ENCODE data around the gene RAB26. TPM values are rescaled to one million over a fixed set of nuclear protein-coding genes. Genes with fewer than 3 reads are reported as not detected.

RAB26 gene
- polyA plus RNA-seq, 1 donor (not counting 4 experiments of a cell fraction or from before 2014, with no cell fraction given): 0.58 TPM

DNA sequence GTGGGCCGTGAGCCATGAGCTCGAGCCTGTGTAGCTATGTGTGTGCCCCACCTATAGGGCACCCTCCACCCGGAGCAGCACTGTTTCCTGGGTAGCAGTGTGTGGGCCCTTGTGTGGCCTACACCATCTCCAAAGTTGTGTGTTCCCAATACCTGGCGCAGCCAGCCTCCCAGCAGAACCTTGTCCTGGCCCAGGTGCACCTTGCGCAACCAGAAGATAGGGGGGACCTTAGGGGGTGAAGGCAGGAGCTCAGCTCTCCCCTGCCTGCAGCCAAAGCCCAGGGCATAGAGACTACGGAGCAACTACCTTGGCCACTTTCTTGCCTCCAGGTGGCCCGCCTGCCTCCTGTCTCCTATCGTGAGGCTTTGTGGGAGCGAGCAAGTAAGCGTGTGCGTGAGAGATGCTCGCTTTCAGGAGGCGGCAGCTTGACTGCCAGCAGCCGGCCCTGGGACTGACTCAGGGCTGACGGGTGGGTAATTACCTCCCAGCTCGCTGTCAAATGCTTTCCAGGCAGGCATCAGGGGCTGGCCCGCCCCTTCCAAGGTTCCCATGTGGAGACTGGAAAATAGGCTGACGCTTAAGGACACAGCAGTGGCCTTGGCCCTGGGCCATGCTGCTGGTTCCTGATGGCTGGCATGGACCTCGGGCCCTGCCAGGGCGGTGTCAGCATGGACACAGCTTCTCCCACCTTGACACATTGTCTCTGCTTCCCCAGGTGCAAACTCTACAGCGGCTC is 26.1 kb downstream of the RAB26 start:
- TF ChIP-seq, protein P1, sequence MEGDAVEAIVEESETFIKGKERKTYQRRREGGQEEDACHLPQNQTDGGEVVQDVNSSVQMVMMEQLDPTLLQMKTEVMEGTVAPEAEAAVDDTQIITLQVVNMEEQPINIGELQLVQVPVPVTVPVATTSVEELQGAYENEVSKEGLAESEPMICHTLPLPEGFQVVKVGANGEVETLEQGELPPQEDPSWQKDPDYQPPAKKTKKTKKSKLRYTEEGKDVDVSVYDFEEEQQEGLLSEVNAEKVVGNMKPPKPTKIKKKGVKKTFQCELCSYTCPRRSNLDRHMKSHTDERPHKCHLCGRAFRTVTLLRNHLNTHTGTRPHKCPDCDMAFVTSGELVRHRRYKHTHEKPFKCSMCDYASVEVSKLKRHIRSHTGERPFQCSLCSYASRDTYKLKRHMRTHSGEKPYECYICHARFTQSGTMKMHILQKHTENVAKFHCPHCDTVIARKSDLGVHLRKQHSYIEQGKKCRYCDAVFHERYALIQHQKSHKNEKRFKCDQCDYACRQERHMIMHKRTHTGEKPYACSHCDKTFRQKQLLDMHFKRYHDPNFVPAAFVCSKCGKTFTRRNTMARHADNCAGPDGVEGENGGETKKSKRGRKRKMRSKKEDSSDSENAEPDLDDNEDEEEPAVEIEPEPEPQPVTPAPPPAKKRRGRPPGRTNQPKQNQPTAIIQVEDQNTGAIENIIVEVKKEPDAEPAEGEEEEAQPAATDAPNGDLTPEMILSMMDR (optimal IDR thresholded peaks at IDR 0.05 in 1 of 3, IDR thresholded peaks at IDR 0.05 in 1 of 3, conservative IDR thresholded peaks at IDR 0.05 in 1 of 3; ENCODE audit: extremely low read depth in 1 of 3, insufficient read depth in 2 of 3, low read length in 3 of 3): no peak
- no peak for TF ChIP-seq EZH2 (IDR thresholded peaks at IDR 0.05; ENCODE audit: low read length)
- Histone ChIP-seq H3K9me1 (ENCODE audit: control insufficient read depth, extremely low read depth, insufficient read depth, low read length) (no peaks in the 10 kb centered on the region), H3K4me1 (ENCODE audit: control insufficient read depth, extremely low read depth, insufficient read depth, low read length) (peaks cover 4% of the 10 kb centered on the region), H3K9ac (ENCODE audit: control insufficient read depth, extremely low read depth, insufficient read depth, low read length) (no peak overlapping the region), H3K4me3 (ENCODE audit: control insufficient read depth in 2 of 3, extremely low read depth in 1 of 3, insufficient read depth in 2 of 3, low read depth in 1 of 3, low read length in 3 of 3) (no peak overlapping the region), H3K79me2 (ENCODE audit: control insufficient read depth, insufficient read depth, low read length) (no peaks in the 10 kb centered on the region), H4K20me1 (ENCODE audit: control insufficient read depth, extremely low read depth, insufficient read depth, low read length) (no peaks in the 10 kb centered on the region), H3K4me2 (ENCODE audit: control insufficient read depth, extremely low read depth, insufficient read depth, low read depth, low read length) (no peak overlapping the region), H3K9me3 (ENCODE audit: control insufficient read depth, low read depth, low read length) (no peaks in the 10 kb centered on the region), H3K27me3 (ENCODE audit: control insufficient read depth, extremely low read depth, insufficient read depth, low read length) (peaks cover 2% of the 10 kb centered on the region), H3K36me3 (ENCODE audit: control insufficient read depth in 2 of 2, extremely low read depth in 1 of 2, insufficient read depth in 2 of 2, low read length in 2 of 2) (peaks cover 24 to 34% of the 10 kb centered on the region in 2 experiments), H3K27ac (ENCODE audit: control insufficient read depth, insufficient read depth, low read length) (no peak overlapping the region), H2AFZ (ENCODE audit: control insufficient read depth, low read length) (no peak overlapping the region)
- no peak for DNase-seq (ENCODE audit: low read depth, low spot score)
- no peak for FAIRE-seq
- dilution Hi-C loops (cut with MboI; ENCODE audit: extremely low pct_ligation_motif_present, low sequenced_read_pairs): no loop called here

DNA sequence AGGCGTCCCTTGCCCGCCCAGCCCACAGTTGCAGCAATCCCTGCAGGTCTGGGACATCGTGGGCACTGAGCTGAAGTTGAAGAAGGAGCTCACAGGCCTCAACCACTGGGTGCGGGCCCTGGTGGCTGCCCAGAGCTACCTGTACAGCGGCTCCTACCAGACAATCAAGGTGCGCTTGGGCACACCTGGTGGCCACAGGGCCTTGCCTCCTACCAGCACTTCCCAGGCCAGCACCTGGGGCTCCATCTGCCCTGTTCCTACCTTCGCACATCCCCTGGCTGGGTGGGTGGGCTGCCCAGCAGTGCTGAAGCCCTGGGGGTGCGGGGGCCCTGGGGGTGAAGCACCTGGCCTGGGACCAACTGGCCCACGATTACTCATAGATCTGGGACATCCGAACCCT is 27.0 kb downstream of the RAB26 start:
- Histone ChIP-seq H2AFZ (ENCODE audit: control insufficient read depth, low read length) (no peak overlapping the region), H3K9me3 (ENCODE audit: control insufficient read depth, low read depth, low read length) (no peaks in the 10 kb centered on the region), H3K9ac (ENCODE audit: control insufficient read depth, extremely low read depth, insufficient read depth, low read length) (no peak overlapping the region), H3K4me1 (ENCODE audit: control insufficient read depth, extremely low read depth, insufficient read depth, low read length) (peaks cover 4% of the 10 kb centered on the region), H4K20me1 (ENCODE audit: control insufficient read depth, extremely low read depth, insufficient read depth, low read length) (no peaks in the 10 kb centered on the region), H3K27me3 (ENCODE audit: control insufficient read depth, extremely low read depth, insufficient read depth, low read length) (peaks cover 2% of the 10 kb centered on the region), H3K4me3 (ENCODE audit: control insufficient read depth in 2 of 3, extremely low read depth in 1 of 3, insufficient read depth in 2 of 3, low read depth in 1 of 3, low read length in 3 of 3) (no peak overlapping the region), H3K4me2 (ENCODE audit: control insufficient read depth, extremely low read depth, insufficient read depth, low read depth, low read length) (no peak overlapping the region), H3K27ac (ENCODE audit: control insufficient read depth, insufficient read depth, low read length) (no peak overlapping the region), H3K9me1 (ENCODE audit: control insufficient read depth, extremely low read depth, insufficient read depth, low read length) (no peaks in the 10 kb centered on the region), H3K36me3 (ENCODE audit: control insufficient read depth in 2 of 2, extremely low read depth in 1 of 2, insufficient read depth in 2 of 2, low read length in 2 of 2) (peaks cover 21 to 34% of the 10 kb centered on the region in 2 experiments), H3K79me2 (ENCODE audit: control insufficient read depth, insufficient read depth, low read length) (no peaks in the 10 kb centered on the region)
- no peak for DNase-seq (ENCODE audit: low read depth, low spot score)
- no peak for FAIRE-seq
- dilution Hi-C loops (cut with MboI; ENCODE audit: extremely low pct_ligation_motif_present, low sequenced_read_pairs): no loop called here
- TF ChIP-seq EZH2 (IDR thresholded peaks at IDR 0.05; ENCODE audit: low read length): no peak
- TF ChIP-seq, protein P1 (optimal IDR thresholded peaks at IDR 0.05 in 1 of 3, IDR thresholded peaks at IDR 0.05 in 1 of 3, conservative IDR thresholded peaks at IDR 0.05 in 1 of 3; ENCODE audit: extremely low read depth in 1 of 3, insufficient read depth in 2 of 3, low read length in 3 of 3): no peak
